HG03457 (cell line): Measurements from ENCODE around the gene SCYGR8.
"Not testable (repeated sequence)": the region's sequence is repeated elsewhere in the genome, so short reads cannot be mapped to it uniquely, and the experiment has no call there.

Source experiments
- ATAC-seq: cut with Tn5 transposase; IDR thresholded peaks from one replicate; pipeline ENCODE4 v1.9.1; 2021; ENCODE audit warnings: moderate number of reproducible peaks; ENCODE audit not compliant: unreplicated experiment

Gene SCYGR8, protein sequence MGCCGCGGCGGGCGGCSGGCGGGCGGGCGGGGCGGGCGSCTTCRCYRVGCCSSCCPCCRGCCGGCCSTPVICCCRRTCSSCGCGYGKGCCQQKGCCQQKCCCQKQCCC

GRCh38 chr2:227745594-227745993, at the start of gene SCYGR8:
Gene SCYGR8 (plus strand): TSS chr2:227745894. CDS start chr2:227745894, 0 bp downstream.
- ATAC-seq = no peak

- ATAC-seq = no peak
These were observed 48.6 kb upstream of the SCYGR8 start for GRCh38 chr2:227696990-227697679.

DNA sequence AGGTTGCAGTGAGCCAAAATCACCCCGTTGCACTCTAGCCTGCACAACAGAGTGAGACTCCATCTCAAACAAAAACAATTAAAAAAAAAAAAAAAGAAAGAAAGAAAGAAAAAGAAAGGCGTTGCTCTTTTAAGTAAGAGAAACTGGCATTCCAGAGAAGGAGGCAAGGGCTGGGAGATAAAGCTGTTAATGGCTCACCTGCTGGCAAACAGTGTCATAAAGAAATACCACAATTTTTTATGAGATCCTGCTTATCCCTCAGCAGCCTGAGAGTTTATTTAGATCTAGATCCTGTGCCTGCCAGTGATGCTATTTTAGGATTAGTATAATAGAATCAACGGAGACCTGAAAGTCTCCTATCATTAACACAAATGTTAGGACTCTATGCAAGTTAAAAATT, 44.1 kb upstream of the SCYGR8 start:
- no peak for ATAC-seq

- ATAC-seq = no peak
These were observed 42.4 kb upstream of the SCYGR8 start for GRCh38 chr2:227703280-227703732.

DNA sequence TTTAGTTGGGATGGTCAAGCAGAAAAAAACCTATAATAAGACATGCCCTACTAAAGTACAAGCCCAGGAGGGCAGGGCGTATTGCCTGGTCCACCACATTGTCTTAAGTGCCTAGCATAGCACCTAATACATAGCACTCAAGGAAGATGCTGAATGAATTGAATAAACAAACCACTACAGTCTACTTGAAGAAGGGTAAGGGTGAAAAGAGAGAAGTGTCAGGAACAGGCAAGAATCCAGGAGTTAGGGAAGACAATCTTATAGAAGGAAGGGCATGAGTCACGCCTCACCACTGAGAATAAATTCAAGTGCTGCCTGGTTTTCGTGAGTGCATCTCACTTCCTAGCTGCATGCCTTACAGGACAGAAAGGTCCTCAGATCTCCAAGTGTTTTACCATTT, 41.7 kb upstream of the SCYGR8 start:
- no peak for ATAC-seq

DNA sequence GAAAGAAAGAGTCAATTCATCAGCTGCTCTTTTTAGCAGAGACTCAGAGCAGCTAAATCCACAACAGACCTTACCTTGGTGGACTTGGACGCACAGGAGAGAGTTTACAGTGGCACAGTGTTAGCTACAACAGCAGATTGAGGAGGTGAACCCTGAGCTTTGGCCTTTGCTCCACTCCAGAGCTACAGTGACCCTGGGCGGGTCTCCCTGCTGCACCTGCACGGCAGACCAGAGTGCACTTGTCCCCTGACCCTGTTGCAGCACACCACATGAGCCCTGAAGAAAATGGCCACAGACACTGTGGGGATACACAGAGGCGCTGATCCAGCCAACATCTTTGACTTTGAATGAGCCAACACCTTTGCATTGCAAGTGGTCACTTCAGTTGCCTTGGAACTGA, 38.8 kb upstream of the SCYGR8 start:
- ATAC-seq = no peak

- no peak for ATAC-seq
These were observed 38.3 kb upstream of the SCYGR8 start for GRCh38 chr2:227707390-227707789.

DNA sequence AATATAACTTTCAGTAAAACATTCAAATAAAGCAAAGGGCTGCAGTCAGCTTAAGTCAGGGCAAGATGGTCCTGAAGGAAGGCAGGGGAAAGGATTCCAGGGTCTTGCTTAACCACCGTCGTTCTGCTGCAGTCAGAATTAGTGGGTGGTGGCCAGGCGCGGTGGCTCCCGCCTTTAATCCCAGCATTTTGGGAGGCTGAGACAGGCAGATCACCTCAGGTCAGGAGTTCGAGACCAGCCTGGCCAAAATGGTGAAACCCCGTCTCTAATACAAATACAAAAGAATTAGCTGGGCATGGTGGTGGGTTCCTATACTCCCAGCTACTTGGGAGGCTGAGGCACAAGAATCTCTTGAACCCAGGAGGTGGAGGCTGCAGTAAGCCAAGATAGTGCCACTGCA, 34.7 kb upstream of the SCYGR8 start:
- ATAC-seq = no peak

DNA sequence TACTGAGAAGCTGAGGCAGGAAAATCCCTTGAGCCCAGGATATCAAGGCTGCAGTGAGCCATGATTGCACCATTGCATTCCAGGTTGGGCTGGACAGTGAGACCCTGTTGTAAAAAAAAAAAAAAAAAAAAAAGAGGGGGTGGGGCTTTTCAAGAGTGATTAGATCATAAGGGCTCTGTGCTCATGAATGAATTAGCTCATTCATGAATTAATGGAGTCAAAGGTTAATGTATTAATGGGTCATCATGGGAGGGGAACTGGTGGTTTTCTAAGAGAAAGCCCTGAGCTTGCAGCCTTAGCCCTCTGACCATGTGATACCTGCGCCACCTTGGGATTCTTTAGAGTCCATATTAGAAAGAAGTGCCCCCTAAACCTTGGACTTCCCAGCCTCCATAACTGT, 32.4 kb upstream of the SCYGR8 start:
- no peak for ATAC-seq

- no peak for ATAC-seq
These were observed 29.2 kb upstream of the SCYGR8 start for GRCh38 chr2:227716501-227716900.

GRCh38 chr2:227717687-227718567, 27.8 kb upstream of the SCYGR8 start, which contains the start of gene SLC19A3:
Gene SLC19A3 (minus strand): TSS chr2:227718028. CDS start chr2:227702318, 15,710 bp downstream.
- no peak for ATAC-seq

- no peak for ATAC-seq
These were observed 26.1 kb upstream of the SCYGR8 start for GRCh38 chr2:227719641-227720040.

DNA sequence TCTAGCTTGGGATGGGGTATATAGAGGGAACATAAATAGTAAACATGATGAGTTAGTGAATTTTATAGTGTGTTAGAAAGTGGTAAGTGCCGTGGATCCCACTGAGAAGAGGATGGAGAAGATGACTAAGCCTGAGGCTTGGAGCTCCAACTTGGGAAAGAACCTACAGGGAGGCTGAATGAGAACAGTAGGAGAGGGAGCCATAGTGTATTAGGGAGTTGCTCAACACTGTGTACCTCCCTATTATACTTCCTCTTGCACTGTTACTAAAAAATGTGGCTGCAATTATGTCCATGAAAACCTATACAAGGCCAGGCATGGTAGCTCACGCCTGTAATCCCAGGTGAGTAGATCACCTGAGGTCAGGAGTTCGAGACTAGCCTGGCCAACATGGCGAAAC, 25.0 kb upstream of the SCYGR8 start:
- no peak for ATAC-seq

DNA sequence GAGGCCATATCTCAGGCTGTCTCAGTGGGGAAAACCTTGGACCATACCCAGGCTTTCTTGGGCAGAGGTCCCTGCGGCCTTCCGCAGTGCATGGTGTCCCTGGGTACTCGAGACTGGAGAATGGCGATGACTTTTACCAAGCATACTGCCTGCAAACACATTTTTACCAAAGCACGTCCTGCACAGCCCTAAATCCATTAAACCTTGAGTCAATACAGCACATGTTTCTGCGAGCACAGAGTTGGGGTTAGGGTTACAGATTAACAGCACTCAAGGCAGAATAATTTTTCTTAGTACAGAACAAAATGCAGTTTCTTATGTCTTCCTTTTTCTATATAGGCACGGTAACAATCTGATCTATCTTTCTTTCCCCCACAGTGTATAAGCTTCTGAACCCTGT, 22.9 kb upstream of the SCYGR8 start:
- ATAC-seq = not testable (repeated sequence)

GRCh38 chr2:227724394-227725039, 21.2 kb upstream of the SCYGR8 start, which contains the start of gene SCYGR6:
Gene SCYGR6 (minus strand): TSS chr2:227724757. CDS start chr2:227724757, 0 bp downstream.
- ATAC-seq = no peak

GRCh38 chr2:227728035-227728434, 17.7 kb upstream of the SCYGR8 start, which contains the start of gene SCYGR7:
Gene SCYGR7 (plus strand): TSS chr2:227728335. CDS start chr2:227728335, 0 bp downstream.
- no peak for ATAC-seq

DNA sequence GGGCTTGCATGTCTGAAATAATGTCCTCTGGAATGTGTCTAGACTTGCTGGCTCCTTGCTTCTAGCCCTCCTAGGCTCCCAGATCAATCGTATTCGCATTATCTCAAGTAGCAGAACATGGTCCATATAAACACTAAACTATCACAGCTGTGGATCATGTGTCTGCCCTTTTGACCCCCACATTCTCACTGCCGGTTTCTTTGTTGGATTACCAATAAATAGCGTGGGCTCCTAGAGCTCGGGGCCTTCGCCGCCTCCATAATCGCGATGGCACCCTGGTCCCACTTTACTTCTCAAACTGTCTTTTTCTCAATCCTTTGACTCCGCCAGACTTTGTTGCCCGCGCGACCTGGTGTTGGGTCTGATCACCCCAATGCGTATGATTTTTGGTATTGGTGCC, 6.3 kb upstream of the SCYGR8 start:
- ATAC-seq = no peak

DNA sequence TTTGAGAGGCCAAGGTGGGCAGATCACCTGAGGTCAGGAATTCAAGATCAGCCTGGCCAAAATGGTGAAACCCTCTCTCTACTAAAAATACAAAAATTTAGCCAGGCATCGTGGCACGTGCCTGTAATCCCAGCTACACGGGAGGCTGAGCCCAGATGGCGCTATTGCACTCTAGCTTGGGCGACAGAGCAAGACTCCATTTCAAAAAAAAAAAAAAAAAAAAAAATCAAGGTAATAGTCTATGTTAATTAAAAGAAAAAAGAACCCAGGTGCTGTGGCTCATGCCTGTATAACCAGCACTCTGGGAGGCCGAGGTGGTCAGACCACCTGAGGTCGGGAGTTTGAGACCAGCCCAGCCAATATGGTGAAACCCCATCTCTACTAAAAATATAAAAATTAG, 5.0 kb upstream of the SCYGR8 start:
- ATAC-seq = not testable (repeated sequence)

DNA sequence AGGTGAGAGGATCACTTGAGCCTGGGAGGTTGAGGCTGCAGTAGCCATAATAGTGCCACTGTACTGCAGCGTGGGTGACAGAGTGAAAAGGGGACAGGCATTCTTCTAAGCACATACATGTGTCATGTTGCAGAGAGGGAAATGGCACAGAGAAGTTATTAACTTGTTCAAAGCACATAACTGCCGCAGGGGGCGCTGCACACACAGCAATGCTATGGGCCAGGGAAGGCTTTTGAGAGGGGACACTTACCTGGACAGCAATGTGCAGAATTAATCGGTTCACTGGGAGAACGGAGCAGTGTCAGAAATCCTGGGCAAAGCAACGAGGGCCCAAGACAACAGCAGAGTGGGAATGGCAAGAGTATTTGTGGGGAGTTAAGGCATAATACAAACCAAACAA, 2.4 kb downstream of the SCYGR8 start:
- ATAC-seq = no peak

DNA sequence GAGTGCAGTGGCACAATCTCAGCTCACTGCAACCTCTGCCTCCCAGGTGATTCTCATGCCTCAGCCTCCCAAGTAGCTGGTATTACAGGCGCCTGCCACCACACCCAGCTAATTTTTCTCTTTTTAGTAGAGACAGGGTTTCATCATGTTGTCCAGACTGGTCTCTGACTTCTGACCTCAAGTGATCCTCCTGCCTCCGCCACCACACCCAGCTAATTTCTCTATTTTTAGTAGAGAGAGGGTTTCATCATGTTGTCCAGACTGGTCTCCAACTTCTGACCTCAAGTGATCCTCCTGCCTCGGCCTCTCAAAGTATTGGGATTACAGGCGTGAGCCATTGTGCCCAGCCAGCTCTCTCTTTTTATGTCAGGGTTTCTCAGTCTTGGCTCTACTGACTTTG, 10.6 kb downstream of the SCYGR8 start:
- ATAC-seq = not testable (repeated sequence)
